ENCODE results near the gene SLC6A4. TPM values are rescaled to one million over a fixed set of nuclear protein-coding genes. Genes with fewer than 3 reads are reported as not detected.

Gene SLC6A4
- total RNA-seq, 6 experiments from 2014 or later = not detected

- no peaks in the 10 kb centered on the region for H3K4me1 ChIP-seq
- no peak overlapping the region for H3K4me3 ChIP-seq
- H3K27me3 ChIP-seq = no peaks in the 10 kb centered on the region
- WGBS (ENCODE audit: insufficient coverage, low coverage, low lambda C conversion rate, missing lambda C conversion rate) = 71% methylated on average over 5 of the region's 6 CpGs
- DNase-seq (no peak), ATAC-seq (no peak)
- no peaks in the 10 kb centered on the region for H3K36me3 ChIP-seq
- intact Hi-C loops (cut with DNase I) = no loop called here
- H3K9me3 ChIP-seq = no peaks in the 10 kb centered on the region
- TF ChIP-seq, protein P1, sequence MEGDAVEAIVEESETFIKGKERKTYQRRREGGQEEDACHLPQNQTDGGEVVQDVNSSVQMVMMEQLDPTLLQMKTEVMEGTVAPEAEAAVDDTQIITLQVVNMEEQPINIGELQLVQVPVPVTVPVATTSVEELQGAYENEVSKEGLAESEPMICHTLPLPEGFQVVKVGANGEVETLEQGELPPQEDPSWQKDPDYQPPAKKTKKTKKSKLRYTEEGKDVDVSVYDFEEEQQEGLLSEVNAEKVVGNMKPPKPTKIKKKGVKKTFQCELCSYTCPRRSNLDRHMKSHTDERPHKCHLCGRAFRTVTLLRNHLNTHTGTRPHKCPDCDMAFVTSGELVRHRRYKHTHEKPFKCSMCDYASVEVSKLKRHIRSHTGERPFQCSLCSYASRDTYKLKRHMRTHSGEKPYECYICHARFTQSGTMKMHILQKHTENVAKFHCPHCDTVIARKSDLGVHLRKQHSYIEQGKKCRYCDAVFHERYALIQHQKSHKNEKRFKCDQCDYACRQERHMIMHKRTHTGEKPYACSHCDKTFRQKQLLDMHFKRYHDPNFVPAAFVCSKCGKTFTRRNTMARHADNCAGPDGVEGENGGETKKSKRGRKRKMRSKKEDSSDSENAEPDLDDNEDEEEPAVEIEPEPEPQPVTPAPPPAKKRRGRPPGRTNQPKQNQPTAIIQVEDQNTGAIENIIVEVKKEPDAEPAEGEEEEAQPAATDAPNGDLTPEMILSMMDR (IDR thresholded peaks at IDR 0.05) = no peak
- TF ChIP-seq POLR2A (IDR thresholded peaks at IDR 0.05) = no peak
- H3K27ac ChIP-seq = no peak overlapping the region
These were observed 24.1 kb downstream of the SLC6A4 start for GRCh38 chr17:30211371-30211770.

- ATAC-seq = no peak
- Histone ChIP-seq H3K9me3 (no peaks in the 10 kb centered on the region), H3K4me1 (no peaks in the 10 kb centered on the region), H3K36me3 (no peaks in the 10 kb centered on the region), H3K27me3 (no peaks in the 10 kb centered on the region), H3K27ac (no peak overlapping the region), H3K4me3 (no peak overlapping the region)
- TF ChIP-seq POLR2A (IDR thresholded peaks at IDR 0.05) = no peak
- TF ChIP-seq, protein P1 (IDR thresholded peaks at IDR 0.05) = no peak
- DNase-seq = no peak
- 81% methylated on average over 3 of the region's 10 CpGs for WGBS (ENCODE audit: insufficient coverage, low coverage, low lambda C conversion rate, missing lambda C conversion rate)
- intact Hi-C loops (cut with DNase I) = no loop called here
These were observed 24.6 kb downstream of the SLC6A4 start for GRCh38 chr17:30210901-30211300.

DNA sequence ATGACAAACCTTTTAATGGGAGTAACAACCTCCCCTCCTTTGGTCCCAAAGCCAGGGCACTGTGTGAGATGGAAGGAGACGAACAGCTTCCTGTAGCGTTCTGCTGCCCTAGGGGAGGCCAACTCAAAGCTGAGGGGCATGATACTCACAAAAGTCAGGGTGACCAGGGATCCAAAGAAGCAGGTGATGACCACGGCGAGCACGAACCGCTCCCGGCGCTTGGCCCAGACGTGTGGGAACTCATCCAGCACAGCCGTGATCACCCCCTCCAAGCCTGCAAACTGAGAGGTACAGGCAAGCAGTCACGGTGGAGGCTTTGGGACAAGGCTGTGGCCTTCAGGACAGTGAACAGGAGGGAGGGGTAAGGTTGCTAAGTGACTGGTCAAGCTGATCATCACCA lies 25.1 kb downstream of the SLC6A4 start:
- no peak overlapping the region for H3K4me3 ChIP-seq
- no peak for DNase-seq
- H3K27me3 ChIP-seq = no peaks in the 10 kb centered on the region
- ATAC-seq = no peak
- H3K36me3 ChIP-seq = no peaks in the 10 kb centered on the region
- TF ChIP-seq, protein P1 (IDR thresholded peaks at IDR 0.05) = no peak
- no peak for TF ChIP-seq POLR2A (IDR thresholded peaks at IDR 0.05)
- H3K27ac ChIP-seq = no peak overlapping the region
- H3K4me1 ChIP-seq = no peaks in the 10 kb centered on the region
- 80% methylated on average over 1 of the region's 11 CpGs for WGBS (ENCODE audit: insufficient coverage, low coverage, low lambda C conversion rate, missing lambda C conversion rate)
- intact Hi-C loops (cut with DNase I) = no loop called here
- H3K9me3 ChIP-seq = no peaks in the 10 kb centered on the region

- H3K36me3 ChIP-seq = no peaks in the 10 kb centered on the region
- DNase-seq (no peak), ATAC-seq (no peak)
- H3K9me3 ChIP-seq = no peaks in the 10 kb centered on the region
- no peaks in the 10 kb centered on the region for H3K27me3 ChIP-seq
- intact Hi-C loops (cut with DNase I) = no loop called here
- no peak overlapping the region for H3K27ac ChIP-seq
- TF ChIP-seq, protein P1 (IDR thresholded peaks at IDR 0.05) = no peak
- TF ChIP-seq POLR2A (IDR thresholded peaks at IDR 0.05) = no peak
- WGBS (ENCODE audit: insufficient coverage, low coverage, low lambda C conversion rate, missing lambda C conversion rate) = 85% methylated on average over 4 of the region's 7 CpGs
- H3K4me1 ChIP-seq = no peaks in the 10 kb centered on the region
- H3K4me3 ChIP-seq = no peak overlapping the region
These were observed 25.6 kb downstream of the SLC6A4 start for GRCh38 chr17:30209930-30210329.

GRCh38 chr17:30208214-30208613 lies 27.3 kb downstream of the SLC6A4 start:
- no peak overlapping the region for H3K4me3 ChIP-seq
- intact Hi-C loops (cut with DNase I) = no loop called here
- no peaks in the 10 kb centered on the region for H3K36me3 ChIP-seq
- H3K9me3 ChIP-seq = no peaks in the 10 kb centered on the region
- no peak for ATAC-seq
- no peaks in the 10 kb centered on the region for H3K27me3 ChIP-seq
- WGBS (ENCODE audit: insufficient coverage, low coverage, low lambda C conversion rate, missing lambda C conversion rate) = 44% methylated on average over 3 of the region's 3 CpGs
- DNase-seq = no peak
- no peaks in the 10 kb centered on the region for H3K4me1 ChIP-seq
- TF ChIP-seq, protein P1 (IDR thresholded peaks at IDR 0.05) = no peak
- TF ChIP-seq POLR2A (IDR thresholded peaks at IDR 0.05) = no peak
- no peak overlapping the region for H3K27ac ChIP-seq
